ENCODE results near the gene BASP1.
A peak's percentile ranks its signal among the peaks of the same experiment; 100 is the strongest.

The BASP1 gene

DNA sequence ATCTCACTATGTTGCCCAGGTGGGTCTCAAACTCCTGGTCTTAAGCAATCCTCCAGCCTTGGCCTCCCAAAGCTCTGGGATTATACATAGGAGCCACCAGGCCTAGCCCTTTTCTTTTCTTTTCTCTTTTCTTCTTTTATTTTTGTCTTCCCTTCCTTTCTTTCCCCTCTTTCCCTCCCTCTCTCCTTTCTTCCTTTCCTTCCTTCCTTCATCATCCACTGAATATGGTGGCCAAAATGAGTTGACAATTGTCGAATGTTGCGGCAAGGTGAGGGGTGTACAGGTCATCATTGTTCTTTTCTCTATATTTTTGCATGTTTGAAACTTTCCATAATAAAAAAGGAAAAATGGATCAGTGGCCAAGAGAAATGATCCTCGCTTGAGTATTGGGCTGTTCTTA, 32.1 kb upstream of the BASP1 start:
- no peak overlapping the region for H3K4me3 ChIP-seq (ENCODE audit: control insufficient read depth, low read depth, low read length)
- no peak for DNase-seq (ENCODE audit: low read depth)
- TF ChIP-seq, protein P1, sequence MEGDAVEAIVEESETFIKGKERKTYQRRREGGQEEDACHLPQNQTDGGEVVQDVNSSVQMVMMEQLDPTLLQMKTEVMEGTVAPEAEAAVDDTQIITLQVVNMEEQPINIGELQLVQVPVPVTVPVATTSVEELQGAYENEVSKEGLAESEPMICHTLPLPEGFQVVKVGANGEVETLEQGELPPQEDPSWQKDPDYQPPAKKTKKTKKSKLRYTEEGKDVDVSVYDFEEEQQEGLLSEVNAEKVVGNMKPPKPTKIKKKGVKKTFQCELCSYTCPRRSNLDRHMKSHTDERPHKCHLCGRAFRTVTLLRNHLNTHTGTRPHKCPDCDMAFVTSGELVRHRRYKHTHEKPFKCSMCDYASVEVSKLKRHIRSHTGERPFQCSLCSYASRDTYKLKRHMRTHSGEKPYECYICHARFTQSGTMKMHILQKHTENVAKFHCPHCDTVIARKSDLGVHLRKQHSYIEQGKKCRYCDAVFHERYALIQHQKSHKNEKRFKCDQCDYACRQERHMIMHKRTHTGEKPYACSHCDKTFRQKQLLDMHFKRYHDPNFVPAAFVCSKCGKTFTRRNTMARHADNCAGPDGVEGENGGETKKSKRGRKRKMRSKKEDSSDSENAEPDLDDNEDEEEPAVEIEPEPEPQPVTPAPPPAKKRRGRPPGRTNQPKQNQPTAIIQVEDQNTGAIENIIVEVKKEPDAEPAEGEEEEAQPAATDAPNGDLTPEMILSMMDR (IDR thresholded peaks at IDR 0.05; ENCODE audit: control insufficient read depth, insufficient read depth, low read depth, low read length, missing control alignments) = no peak

DNA sequence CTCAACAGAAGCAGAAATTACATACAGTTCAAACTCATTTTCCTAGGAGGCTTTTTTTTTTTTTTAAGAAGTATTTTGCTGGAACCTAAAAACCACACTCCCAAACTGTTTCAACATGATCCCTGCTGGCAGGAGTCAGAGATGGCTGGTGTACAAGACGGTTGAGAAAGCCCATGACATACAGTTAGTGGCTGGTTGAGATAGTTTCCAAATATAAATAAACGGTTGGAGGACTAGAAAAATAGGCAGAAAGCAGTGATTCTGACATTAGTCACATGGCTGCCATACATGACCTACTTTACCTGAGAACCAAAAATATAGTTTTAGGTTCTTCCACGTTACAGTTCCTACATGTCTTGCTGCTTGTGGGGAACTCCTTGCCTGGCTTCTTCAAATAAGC, 31.7 kb upstream of the BASP1 start:
- TF ChIP-seq, protein P1 (IDR thresholded peaks at IDR 0.05; ENCODE audit: control insufficient read depth, insufficient read depth, low read depth, low read length, missing control alignments) = no peak
- H3K4me3 ChIP-seq (ENCODE audit: control insufficient read depth, low read depth, low read length) = no peak overlapping the region
- peak; percentile 95 for DNase-seq (ENCODE audit: low read depth)

DNA sequence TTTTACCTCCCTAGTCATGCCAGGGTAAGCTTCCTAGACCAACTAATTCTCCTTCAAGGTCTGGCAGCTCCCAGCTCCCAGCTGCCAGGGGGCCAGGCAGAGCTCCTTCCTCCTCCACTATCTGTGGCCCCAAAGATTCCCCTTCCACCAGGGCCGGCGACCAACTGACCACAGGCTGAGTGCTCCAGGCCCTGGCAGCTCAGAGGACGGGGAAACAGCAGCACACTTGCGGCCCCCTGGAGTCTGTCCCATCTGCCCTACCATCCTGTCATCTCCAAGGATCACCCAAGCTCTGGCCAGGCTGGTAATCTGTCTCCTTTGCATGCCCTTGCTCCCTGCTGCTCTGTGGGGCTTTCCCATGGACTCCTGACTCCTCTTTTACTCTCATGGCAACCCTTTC, 31.2 kb upstream of the BASP1 start:
- TF ChIP-seq, protein P1 (IDR thresholded peaks at IDR 0.05; ENCODE audit: control insufficient read depth, insufficient read depth, low read depth, low read length, missing control alignments) = no peak
- no peak overlapping the region for H3K4me3 ChIP-seq (ENCODE audit: control insufficient read depth, low read depth, low read length)
- no peak for DNase-seq (ENCODE audit: low read depth)

DNA sequence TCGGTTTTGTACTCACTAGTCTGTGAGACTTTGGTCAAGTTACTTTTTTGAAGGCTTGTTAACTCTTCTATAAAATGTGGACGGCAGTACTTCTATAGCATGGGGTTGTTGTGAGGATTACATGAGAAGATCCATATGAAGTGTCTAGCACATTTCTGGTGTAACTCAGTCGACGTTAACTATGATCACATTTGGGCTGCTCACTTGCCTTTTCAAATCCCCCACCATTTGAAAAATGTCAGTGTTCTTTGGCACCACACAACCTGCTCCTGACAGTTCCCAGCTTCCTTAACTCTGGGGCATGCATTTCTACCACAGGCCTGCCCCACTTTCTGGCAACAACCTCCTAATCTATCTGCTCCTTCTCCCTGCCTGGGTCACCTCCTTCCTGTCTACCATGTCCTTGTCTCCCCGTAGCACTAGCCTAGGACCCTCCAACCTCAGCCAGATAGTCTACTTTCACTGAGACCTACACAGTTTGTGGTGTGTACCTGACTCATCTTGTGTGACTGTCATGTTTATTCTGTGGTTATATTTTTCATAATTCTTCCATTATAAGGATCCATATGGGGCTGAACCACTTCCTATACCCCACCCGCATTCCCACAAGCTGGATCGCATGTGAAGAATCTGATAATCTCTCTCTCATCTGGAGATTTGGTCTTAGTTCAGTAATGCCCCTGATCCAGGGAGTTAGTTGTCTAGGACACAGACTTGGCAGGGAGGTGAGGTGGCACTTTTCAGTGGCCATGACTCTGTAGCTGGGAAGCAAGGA, 30.2 kb upstream of the BASP1 start:
- H3K4me3 ChIP-seq (ENCODE audit: control insufficient read depth, low read depth, low read length) = no peak overlapping the region
- TF ChIP-seq, protein P1 (IDR thresholded peaks at IDR 0.05; ENCODE audit: control insufficient read depth, insufficient read depth, low read depth, low read length, missing control alignments) = no peak
- no peak for DNase-seq (ENCODE audit: low read depth)

DNA sequence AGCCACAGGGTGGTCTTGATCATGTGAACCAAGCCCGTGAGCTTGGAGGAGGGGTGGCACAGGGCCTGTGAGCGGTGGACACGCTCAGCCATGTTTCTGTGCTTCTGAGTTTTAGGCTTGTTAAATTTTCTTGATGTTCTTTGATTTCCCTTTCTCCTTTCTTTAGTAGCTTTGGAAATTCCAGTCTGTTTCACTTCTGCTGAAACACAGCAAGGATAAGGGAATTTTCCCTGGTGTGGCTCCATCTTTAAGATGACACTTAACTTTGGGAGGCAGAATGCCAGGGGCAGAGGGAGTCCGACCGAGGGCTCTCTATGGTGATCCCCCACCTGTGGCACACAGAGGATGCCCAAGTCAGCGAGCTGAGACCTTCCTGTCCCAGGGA, 29.7 kb upstream of the BASP1 start:
- TF ChIP-seq, protein P1 (IDR thresholded peaks at IDR 0.05; ENCODE audit: control insufficient read depth, insufficient read depth, low read depth, low read length, missing control alignments) = no peak
- H3K4me3 ChIP-seq (ENCODE audit: control insufficient read depth, low read depth, low read length) = no peak overlapping the region
- no peak for DNase-seq (ENCODE audit: low read depth)

DNA sequence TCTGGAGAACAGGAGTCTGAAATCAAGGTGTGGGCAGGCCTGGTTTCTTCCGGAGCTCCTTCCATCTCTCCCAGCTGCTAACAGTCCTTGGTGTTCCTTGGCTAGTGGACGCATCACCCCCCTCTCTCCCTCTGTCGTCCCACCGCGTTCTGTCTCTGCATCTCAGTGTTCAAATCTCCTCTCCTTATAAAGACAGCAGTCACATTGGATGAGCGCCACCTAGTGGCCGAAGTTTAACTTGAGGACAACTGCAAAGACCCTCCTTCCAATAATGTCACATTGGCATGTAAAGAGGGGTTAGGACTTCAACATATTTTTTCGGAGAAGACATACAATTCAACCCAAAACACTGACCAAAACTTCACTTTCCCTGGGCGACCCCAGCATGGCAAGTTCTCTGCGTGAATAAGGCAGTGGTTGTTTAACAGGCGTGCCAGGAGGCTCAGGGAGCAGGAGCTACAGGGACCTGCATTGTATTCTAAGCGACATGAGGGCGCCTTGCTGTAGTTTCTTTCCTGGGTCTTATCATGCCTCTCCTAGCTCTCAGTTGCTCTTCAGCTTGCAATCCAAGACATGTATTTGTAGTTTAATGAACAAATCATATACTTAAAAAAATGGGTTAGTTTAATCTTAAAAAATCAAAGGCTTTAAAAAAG, 27.9 kb upstream of the BASP1 start:
- no peak for DNase-seq (ENCODE audit: low read depth)
- no peak overlapping the region for H3K4me3 ChIP-seq (ENCODE audit: control insufficient read depth, low read depth, low read length)
- TF ChIP-seq, protein P1 (IDR thresholded peaks at IDR 0.05; ENCODE audit: control insufficient read depth, insufficient read depth, low read depth, low read length, missing control alignments) = peak; percentile 75

Data from AG09309 (cell line).